HG03439 (cell line): ENCODE results near the gene DPF3.

ENCODE experiments used
- ATAC-seq: cut with Tn5 transposase; IDR thresholded peaks from one replicate; pipeline ENCODE4 v1.9.1; 2021; ENCODE audit warnings: mild to moderate bottlenecking, moderate library complexity; ENCODE audit not compliant: unreplicated experiment

The DPF3 gene

GRCh38 chr14:72621387-72622065 is 272.4 kb downstream of the DPF3 start:
- ATAC-seq, result no peak

DNA sequence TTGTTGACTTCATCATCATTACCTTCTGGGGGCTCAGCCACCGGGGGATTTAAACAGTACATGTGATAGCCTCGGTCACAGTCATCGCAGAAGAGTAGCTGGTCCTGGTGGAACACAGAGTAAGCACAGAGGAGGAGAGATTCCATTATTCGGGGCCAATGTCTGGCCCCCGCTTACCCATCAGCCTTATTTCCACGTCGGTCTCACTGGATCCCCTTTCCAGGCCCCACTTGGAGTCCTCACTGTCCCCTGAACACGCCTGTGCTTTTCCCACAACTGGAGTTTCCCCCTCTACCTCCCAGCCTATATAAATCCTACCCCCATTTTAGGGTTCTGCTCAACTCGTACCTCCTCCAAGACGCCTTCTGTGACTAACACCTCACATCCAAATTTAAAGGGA is 274.0 kb downstream of the DPF3 start:
- ATAC-seq, result no peak

DNA sequence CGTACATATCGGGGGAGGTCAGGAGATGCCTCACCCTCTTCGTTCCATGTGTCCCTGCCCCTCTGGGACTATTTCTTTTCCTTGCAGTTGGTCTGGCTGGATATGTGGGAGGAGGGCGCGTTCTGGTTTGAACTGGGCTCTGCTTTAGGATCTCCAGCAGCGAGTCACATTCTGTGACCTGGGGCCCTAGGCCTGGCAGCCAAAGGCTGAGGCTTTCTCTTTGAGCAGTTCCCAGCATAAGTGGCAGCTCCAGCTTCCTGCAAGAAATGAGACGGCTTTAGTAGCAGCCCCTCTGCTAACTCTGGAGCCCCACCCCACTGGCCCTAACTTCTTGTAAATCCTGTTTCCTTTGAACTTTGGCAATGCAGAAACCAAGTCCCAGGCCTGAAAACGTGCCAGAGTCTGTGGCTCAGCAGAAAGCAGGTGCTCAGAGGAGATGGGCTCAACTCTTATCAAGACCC is 274.8 kb downstream of the DPF3 start:
- ATAC-seq, result no peak

DNA sequence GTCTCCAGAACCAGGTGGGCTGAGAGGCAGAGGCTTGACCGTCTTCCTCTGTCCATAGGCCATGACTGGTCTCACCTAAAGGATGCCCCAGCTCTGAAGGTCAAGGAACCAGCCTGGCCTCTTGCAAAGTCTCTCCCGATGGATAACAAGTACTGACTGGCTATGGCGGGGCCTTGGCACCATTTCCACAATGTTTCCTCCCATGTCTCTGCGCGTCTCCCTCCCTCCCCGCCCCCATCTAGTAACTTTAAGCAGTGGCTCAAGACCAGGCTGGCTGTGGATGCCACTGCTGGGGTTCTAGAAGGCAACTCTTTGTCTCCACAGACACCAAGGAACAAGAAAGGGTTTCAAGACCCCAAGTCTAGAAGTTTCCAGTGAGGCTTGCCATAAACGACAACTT is 275.5 kb downstream of the DPF3 start:
- ATAC-seq, result no peak

DNA sequence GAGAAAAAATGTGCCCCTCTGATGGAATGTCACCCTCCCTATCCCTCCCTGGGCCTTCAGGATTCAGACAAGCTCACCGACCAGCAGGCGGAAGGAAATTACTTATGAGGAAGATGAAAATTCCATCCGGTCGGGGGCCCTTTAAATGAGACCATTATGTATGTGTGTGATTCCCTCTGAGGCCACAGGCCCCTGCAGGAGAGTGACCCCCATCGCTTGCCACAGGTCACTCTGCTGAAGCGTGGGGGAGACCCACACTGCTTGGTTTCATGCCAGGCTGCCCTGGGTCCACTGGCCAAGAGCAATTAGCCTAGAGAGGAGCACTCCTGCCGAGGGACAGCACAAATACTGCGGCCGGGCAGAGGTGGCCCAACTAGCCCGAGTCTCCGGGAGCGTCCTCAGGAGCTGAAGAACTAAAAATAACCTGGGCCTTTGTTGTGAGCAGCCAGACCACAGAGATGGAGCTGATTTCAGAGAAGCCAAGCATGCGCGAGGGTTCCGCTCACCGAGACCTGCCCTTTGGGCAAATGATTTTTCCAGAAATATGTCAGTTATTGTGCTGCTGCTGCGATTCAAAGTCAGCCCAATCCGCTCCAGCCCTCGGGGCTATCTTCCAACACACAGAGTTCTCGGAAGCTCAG is 276.4 kb downstream of the DPF3 start:
- ATAC-seq, result no peak

DNA sequence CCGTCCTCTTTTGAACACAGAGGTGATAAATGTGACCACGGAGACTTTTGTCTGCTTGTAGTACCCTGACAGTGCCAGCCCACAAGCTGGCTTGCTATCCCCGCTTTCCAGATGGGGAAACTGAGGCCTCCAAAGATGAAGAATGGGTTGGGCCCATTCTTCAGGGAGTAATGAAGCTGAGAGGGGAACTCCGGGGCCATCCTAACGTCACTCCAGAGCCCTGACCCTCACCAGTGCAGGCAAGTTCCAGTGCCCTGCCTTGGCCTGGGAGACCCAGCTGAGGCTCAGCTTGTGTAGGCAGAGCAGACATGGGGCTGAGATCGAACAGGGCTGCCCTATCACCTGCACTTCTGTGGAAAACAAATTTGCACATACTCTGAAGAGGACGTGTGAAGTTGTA is 277.1 kb downstream of the DPF3 start:
- ATAC-seq, result no peak

DNA sequence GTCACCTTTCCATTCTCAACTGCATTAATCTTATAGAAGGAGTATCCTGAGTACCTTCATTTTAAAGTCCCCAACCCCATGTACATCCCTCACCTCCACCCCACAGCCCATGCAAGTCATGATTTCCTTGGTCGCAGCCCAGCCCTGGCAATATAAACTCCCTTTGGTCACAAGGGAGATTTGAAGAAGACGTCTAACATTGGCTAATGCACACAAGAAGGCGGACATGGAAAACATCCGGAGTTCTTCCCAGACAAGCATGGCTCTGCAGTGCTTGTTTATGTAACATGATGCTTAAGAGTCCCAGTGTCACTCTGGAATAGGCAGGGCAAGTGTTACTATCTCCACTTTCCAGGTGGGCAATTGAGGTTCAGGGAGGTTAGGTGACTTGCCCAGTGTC is 277.6 kb downstream of the DPF3 start:
- ATAC-seq, result no peak

- ATAC-seq, result no peak
Observed at GRCh38 chr14:72615451-72616121, 278.3 kb downstream of the DPF3 start.

- no peak for ATAC-seq
Observed at GRCh38 chr14:72614891-72615415, 278.9 kb downstream of the DPF3 start.

- no peak for ATAC-seq
Observed at GRCh38 chr14:72614365-72614764, 279.5 kb downstream of the DPF3 start.

DNA sequence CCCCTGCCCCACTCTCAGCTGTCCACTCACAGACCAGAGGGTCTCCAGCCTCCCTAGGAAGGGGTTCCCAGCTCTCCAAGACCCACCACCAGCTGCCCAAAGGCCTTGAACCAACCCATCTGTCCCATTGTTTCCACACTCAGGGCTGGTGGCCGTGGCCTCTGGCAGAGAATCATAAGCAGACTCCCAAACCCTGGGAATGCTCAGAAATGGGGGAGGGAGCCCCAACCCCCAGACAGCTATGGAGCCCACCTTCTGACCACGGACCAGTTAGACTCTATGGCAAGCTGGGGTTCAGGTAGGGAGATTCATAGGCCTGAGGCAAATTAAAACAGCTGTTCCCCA is 280.0 kb downstream of the DPF3 start:
- ATAC-seq, result no peak

- no peak for ATAC-seq
Observed at GRCh38 chr14:72613231-72613974, 280.5 kb downstream of the DPF3 start.

DNA sequence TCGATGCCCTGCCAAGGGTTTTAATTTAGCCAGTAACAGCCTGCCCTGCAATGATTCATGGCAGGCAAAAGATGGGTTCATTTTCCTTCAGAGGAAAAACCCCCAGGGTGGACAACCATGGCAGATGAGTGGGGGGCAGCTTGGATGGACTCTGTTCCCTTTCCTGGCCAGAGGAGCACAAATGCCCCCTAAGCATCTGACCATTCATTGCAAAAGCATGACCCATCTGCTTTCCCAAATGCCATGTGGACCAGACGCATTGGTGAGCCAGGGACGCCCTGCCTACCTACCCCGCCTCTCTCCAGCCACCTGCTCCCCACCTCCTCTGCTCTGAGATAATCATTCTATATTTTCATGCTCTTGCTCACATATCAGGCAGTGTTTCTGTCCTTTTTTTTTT is 281.9 kb downstream of the DPF3 start:
- ATAC-seq, result no peak

GRCh38 chr14:72611506-72611905 is 282.4 kb downstream of the DPF3 start:
- no peak for ATAC-seq

GRCh38 chr14:72610831-72611200 is 283.1 kb downstream of the DPF3 start:
- ATAC-seq, result no peak

GRCh38 chr14:72610096-72610830 is 283.6 kb downstream of the DPF3 start:
- no peak for ATAC-seq

DNA sequence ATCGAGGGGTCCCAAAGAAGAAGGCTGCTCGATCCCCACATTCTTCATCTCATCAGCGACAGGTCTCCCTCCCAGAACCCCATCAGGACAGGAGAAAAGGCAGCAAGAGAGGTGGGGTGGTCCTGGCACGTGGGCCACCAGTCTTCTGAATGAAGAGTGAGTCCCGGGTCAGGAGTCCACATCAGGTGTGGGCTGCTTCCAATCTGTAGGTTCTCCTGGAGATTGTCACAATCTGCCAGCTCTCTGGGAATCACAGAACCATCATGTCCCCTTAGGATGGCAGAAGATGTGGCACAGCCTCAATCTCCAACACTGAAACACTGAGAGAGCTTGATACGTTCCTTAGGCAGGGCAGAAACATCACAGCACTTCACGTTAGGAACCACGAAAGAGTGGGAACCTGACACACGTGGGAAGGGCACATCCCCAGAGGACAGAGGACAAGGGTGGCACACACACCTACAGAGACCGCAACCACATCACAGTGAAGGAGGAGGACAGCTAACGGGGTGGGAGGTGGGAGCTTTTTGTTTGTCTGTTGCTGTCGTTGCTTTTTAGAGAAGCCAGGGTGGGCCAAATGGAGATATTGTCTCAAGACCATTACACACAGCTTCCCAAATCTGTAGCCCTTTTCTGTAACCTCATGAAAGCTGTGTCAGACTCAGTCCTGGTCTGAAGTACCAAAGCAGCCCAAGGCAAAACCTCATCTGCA is 284.5 kb downstream of the DPF3 start:
- ATAC-seq, result no peak

DNA sequence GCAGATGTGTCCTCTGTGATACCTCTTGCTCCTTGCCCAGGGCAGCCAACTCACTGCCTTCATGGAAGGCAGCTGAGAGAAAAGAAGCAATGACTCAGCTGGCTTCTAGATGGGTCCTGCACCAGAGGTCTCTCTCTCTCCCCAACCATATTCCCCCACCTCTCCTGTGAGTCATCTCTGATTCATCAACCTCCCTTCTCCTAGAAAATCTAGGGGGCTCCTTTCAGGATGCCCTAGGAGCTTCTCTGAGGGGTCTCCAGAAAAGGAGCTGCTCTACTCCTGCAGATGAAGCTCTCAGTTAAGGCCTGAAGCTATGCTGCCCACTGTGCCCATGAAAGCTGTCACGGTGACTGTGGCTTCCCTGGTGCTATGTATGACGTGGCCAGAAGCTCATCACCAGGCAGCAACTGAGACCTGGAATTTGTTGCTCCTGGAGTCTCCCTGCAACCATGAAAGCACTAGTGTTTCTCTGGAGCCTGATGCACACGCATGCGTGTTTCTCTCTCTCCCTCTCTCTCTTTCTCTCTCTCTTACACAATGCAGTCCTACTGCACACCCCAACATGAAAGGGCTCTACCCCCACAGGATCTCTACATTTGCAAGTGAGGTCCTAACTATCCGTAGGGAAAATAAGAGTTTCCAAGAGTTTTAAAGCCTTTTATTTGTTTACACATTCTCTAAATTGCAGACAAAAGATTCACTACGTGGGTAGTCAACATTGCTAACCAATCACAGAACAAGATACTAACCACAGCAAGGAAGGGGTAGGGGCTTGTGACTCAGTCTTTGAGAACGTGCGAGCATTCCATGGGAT is 285.3 kb downstream of the DPF3 start:
- ATAC-seq, result no peak

DNA sequence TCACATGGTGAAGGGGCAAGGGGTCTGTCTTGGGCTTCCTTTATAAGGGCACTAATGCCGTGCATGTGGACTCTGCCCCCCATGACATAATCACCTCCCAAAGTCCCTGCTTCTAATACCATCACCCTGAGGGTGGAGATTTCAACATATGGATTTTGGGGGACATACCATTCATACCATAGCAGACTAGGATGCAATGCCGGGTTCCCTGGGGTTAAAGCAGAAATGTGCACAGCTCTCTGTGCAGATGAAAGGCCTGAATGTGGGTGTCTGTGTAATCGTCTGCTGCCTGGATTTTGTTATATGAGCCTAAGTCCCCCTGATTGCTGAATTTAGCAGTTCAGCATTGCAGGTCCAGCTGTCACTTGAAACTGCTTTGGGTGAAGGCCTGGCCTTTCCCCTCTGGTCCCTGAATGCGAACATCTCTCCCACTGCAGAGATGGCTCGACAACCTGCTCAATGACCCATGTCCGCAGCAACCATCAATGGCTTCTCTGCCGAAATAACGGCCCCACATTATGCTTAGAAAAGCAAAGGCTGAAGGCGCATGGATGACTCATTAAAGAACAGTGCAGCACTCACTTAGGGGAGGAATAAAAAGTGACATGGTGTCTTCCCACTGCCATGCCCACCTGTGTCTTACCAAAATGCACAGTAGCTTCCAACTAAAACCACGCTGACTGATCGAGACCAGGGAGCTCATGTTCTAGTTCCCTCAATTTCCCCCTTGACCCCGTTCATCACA is 286.3 kb downstream of the DPF3 start:
- ATAC-seq, result no peak
